Pancreas (tissue), 10 donors: ENCODE data around the gene VASN. TPM values are rescaled to one million over a fixed set of nuclear protein-coding genes. Genes with fewer than 3 reads are reported as not detected.
"Not testable (repeated sequence)": the region's sequence is repeated elsewhere in the genome, so short reads cannot be mapped to it uniquely, and the experiment has no call there.

Experiments
- ATAC-seq, 4 donors: fragments of 200-7000 bp; cut with Tn5 transposase; one replicate each; pipeline versions ENCODE4 v1.8.0 to v1.9.1; 2020; ENCODE audit warnings: mild to moderate bottlenecking in 4 of 4, moderate library complexity in 4 of 4
- DNase-seq, 6 donors: peaks; one replicate each; pipeline ENCODE4 v3.0.0-alpha.2; 2020
- FAIRE-seq: peaks from 2 replicates; lab custom pipeline; 2012; peaks lifted over from hg19 to GRCh38; lab: Jason Lieb, UNC
- H3K27ac ChIP-seq, 4 donors: fragments of 200-600 bp; sonication (generic); 1 replicate in 3 of 4; 2 replicates in 1 of 4; pipeline versions ENCODE4 v1.5.0 to v1.8.0; 2020
- H3K27me3 ChIP-seq, 4 donors: fragments of 200-600 bp; one replicate each; pipeline ENCODE4 v1.8.0; 2021
- H3K36me3 ChIP-seq, 3 donors: fragments of 200-600 bp; sonication (generic) in 1 of 3; one replicate each; pipeline versions ENCODE4 v1.5.0 to v1.8.0; 2020 to 2021
- H3K4me1 ChIP-seq, 3 donors: fragments of 200-600 bp; one replicate each; pipeline ENCODE4 v1.8.0; 2021
- H3K4me3 ChIP-seq, 4 donors: fragments of 200-600 bp; sonication (generic) in 2 of 4; one replicate each; pipeline versions ENCODE4 v1.5.0 to v1.8.0; 2020 to 2021
- H3K9me3 ChIP-seq, 4 donors: fragments of 200-600 bp; one replicate each; pipeline ENCODE4 v1.8.0; 2021
- WGBS, 2 donors: extraction: QIAGEN DNeasy Blood & Tissue Kit; methylation state at CpG; one replicate each; pipeline ENCODE4 v1.1.7; 2013; 5-methylcytosine and 5-hydroxymethylcytosine counted together
- intact Hi-C, 3 donors: fragments of 100-400 bp; cut with DNase I; formaldehyde crosslinking; loops; one replicate each; pipeline versions ENCODE4 v1.11.1 to v1.14.2; 2022
- polyA plus RNA-seq, 2 donors: library from polyadenylated mRNA; stranded (reverse); fragments of 200-250 nt; gene quantifications; one replicate each; pipeline ENCODE4 v1.2.3, GENCODE V29; 2013
- total RNA-seq, 6 donors: library from RNA; stranded (reverse); fragmentation: NEBNext Ultra II Directional in 4 of 6; extraction: Animal tissue kit (Norgen Biotek cat#: 25700) in 4 of 6; gene quantifications; one replicate each; pipeline versions ENCODE4 v1.2.1 to v1.2.4, GENCODE V29; 2021 to 2023
- TF ChIP-seq, protein P1 (sequence below), 4 donors: fragments of 200-600 bp; sonication (generic) in 3 of 4; IDR thresholded peaks; one replicate each; pipeline versions ENCODE4 v1.5.0 to v1.8.0; 2021; ENCODE audit warnings: antibody characterized with exemption in 4 of 4
- donor health status: healthy with polysubstance abuse.
- donor health status: DM: no; HTN: no; CAD: no; lungs with moderate emphysema.
- donor health status: DM: no; HTN: no; CAD: no.
- donor health status: control.
- donor health status: control.
- donor health status: Bipolar disorder and iron deficiency.
- donor health status: DM: yes; HTN: yes; CAD: no.
- donor health status: DM: no; HTN: no; CAD: no.
- donor health status: DM: no; HTN: no; CAD: no.
- donor health status: DM: yes; HTN: yes; CAD: no.

VASN gene
- total and polyA plus RNA-seq, 8 donors, result 3.1 to 14.8 (median 8.5) TPM

GRCh38 chr16:4390266-4391260 lies 18.9 kb downstream of the VASN start:
- intact Hi-C loops, result no loop called here
- FAIRE-seq, result no peak
- Histone ChIP-seq H3K27ac (no peak overlapping the region), H3K36me3 (no peaks in the 10 kb centered on the region), H3K4me1 (no peaks in the 10 kb centered on the region), H3K27me3 (no peaks in the 10 kb centered on the region), H3K4me3 (no peak overlapping the region), H3K9me3 (no peaks in the 10 kb centered on the region)
- 88 to 91% methylated on average over 18 of the region's 18 CpGs for WGBS, 2 donors
- DNase-seq, result peak in 1 of 6 donors; percentile 41
- no peak for ATAC-seq
- TF ChIP-seq, protein P1, sequence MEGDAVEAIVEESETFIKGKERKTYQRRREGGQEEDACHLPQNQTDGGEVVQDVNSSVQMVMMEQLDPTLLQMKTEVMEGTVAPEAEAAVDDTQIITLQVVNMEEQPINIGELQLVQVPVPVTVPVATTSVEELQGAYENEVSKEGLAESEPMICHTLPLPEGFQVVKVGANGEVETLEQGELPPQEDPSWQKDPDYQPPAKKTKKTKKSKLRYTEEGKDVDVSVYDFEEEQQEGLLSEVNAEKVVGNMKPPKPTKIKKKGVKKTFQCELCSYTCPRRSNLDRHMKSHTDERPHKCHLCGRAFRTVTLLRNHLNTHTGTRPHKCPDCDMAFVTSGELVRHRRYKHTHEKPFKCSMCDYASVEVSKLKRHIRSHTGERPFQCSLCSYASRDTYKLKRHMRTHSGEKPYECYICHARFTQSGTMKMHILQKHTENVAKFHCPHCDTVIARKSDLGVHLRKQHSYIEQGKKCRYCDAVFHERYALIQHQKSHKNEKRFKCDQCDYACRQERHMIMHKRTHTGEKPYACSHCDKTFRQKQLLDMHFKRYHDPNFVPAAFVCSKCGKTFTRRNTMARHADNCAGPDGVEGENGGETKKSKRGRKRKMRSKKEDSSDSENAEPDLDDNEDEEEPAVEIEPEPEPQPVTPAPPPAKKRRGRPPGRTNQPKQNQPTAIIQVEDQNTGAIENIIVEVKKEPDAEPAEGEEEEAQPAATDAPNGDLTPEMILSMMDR (IDR thresholded peaks at IDR 0.05), result no peak

GRCh38 chr16:4391631-4392381 lies 20.2 kb downstream of the VASN start:
- Histone ChIP-seq H3K9me3 (no peaks in the 10 kb centered on the region), H3K4me3 (no peak overlapping the region), H3K36me3 (no peaks in the 10 kb centered on the region), H3K4me1 (no peaks in the 10 kb centered on the region), H3K27ac (no peak overlapping the region), H3K27me3 (no peaks in the 10 kb centered on the region)
- intact Hi-C loops, result no loop called here
- 88 to 91% methylated on average over 22 of the region's 22 CpGs for WGBS, 2 donors
- DNase-seq, result peak in 1 of 6 donors; percentile 46
- FAIRE-seq, result no peak
- no peak for ATAC-seq
- TF ChIP-seq, protein P1 (IDR thresholded peaks at IDR 0.05), result no peak

GRCh38 chr16:4392382-4393239 lies 21.0 kb downstream of the VASN start:
- WGBS, 2 donors, result 69 to 70% methylated on average over 27 of the region's 27 CpGs
- ATAC-seq (peak in 3 of 4 donors; percentile 46 to 64 (median 49)), FAIRE-seq (no peak), DNase-seq (peak in 2 of 6 donors; percentile 34 to 51)
- intact Hi-C loops, result no loop called here
- Histone ChIP-seq H3K36me3 (no peaks in the 10 kb centered on the region), H3K4me3 (no peak overlapping the region), H3K4me1 (no peaks in the 10 kb centered on the region), H3K9me3 (no peaks in the 10 kb centered on the region), H3K27me3 (no peaks in the 10 kb centered on the region), H3K27ac (peak overlapping the region in 2 of 4 donors; percentile 8 to 11)
- TF ChIP-seq, protein P1 (IDR thresholded peaks at IDR 0.05), result no peak

DNA sequence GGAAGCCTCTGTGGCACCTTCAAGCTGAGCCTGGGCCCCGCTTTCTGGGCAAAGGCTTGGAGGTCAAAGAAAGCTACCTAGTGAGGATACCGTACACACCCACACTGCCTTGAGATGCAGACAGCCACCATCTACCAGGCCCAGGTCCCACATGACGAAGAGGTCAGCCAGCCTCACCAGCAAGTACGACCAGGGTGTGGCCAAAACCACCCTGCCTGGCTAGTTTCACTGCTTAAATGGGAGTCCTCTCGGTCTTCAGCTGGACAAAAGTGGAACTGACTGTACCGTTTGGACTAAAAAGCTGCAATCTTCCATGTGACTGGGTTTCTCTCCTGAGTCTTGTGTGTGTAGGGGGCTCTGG lies 21.6 kb downstream of the VASN start:
- Histone ChIP-seq H3K36me3 (no peaks in the 10 kb centered on the region), H3K27me3 (no peaks in the 10 kb centered on the region), H3K9me3 (no peaks in the 10 kb centered on the region), H3K4me1 (no peaks in the 10 kb centered on the region), H3K27ac (peak overlapping the region in 2 of 4 donors; percentile 8 to 11), H3K4me3 (no peak overlapping the region)
- intact Hi-C loops, result no loop called here
- no peak for FAIRE-seq
- WGBS, 2 donors, result 78 to 79% methylated on average over 6 of the region's 6 CpGs
- peak in 3 of 4 donors; percentile 8 to 26 (median 17) for ATAC-seq
- DNase-seq, result peak in 1 of 6 donors; percentile 45
- TF ChIP-seq, protein P1 (IDR thresholded peaks at IDR 0.05), result no peak

DNA sequence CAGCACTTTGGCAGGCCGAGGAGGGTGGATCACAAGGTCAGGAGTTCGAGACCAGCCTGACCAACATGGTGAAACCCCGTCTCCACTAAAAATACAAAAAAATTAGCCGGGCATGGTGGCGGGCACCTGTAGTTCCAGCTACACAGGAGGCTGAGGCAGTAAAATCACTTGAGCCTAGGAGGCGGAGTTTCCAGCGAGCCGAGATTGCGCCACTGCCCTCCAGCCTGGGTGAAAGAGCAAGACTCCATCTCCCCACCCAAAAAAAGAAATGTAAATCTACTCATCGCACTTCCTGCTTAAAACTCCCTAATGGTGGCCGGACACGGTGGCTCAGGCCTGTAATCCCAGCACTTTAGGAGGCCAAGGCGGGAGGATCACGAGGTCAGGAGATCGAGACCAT lies 22.2 kb downstream of the VASN start:
- peak in 1 of 6 donors; percentile 11 for DNase-seq
- H3K36me3 ChIP-seq, H3K9me3 ChIP-seq, intact Hi-C loops, H3K4me3 ChIP-seq, FAIRE-seq, H3K4me1 ChIP-seq, H3K27me3 ChIP-seq, H3K27ac ChIP-seq, ATAC-seq: not testable (repeated sequence)
- WGBS, 2 donors, result 96 to 97% methylated on average over 15 of the region's 15 CpGs
